DOHH2 (cell line): Measurements from ENCODE around the gene DEFB108B.
"Not testable (repeated sequence)": the region's sequence is repeated elsewhere in the genome, so short reads cannot be mapped to it uniquely, and the experiment has no call there.

ENCODE experiments used
- CTCF ChIP-seq: fragments of 200-600 bp; sonication (generic); IDR thresholded peaks from one replicate; pipeline ENCODE4 v1.5.1; 2014; ENCODE audit warnings: antibody characterized with exemption, mild to moderate bottlenecking, low read depth, low read length; ENCODE audit not compliant: poor library complexity, severe bottlenecking
- EZH2phosphoT487 ChIP-seq: fragments of 200-600 bp; sonication (generic); IDR thresholded peaks from 2 replicates; pipeline ENCODE4 v1.6.1; 2017; ENCODE audit warnings: borderline replicate concordance, mild to moderate bottlenecking, antibody characterized with exemption, low read length, moderate library complexity, mixed read lengths

GRCh38 chr11:71876262-71876661 lies 43.3 kb downstream of the DEFB108B start:
- not testable (repeated sequence) for TF ChIP-seq CTCF, EZH2phosphoT487
